ENCODE results near the gene AFF3. TPM values are rescaled to one million over a fixed set of nuclear protein-coding genes. Genes with fewer than 3 reads are reported as not detected.

The AFF3 gene
- total and polyA plus RNA-seq, 2 of the 8 experiments (the other 6 are each of a cell fraction or from before 2014, with no cell fraction given) = 0.27 to 3.0 TPM

GRCh38 chr2:99818842-99819241 is 323.5 kb downstream of the AFF3 start:
- Histone ChIP-seq H3K4me3 (ENCODE audit: extremely low read depth in 1 of 4, insufficient read depth in 2 of 4, low read depth in 3 of 4, low read length in 4 of 4) (no peak overlapping the region), H3K27ac (ENCODE audit: low read depth, low read length) (no peak overlapping the region), H2BK12ac (ENCODE audit: low read depth, low read length) (no peak overlapping the region), H4K8ac (ENCODE audit: extremely low read depth, insufficient read depth, low read length) (no peak overlapping the region), H3K18ac (ENCODE audit: extremely low read depth, low read length) (no peak overlapping the region), H3K4me2 (ENCODE audit: insufficient read depth in 1 of 2, low read depth in 2 of 2, low read length in 2 of 2) (no peak overlapping the region), H3K4ac (replicated peaks; ENCODE audit: insufficient read length, low read depth, low read length) (no peak overlapping the region), H4K5ac (ENCODE audit: insufficient read length, low read depth, low read length) (no peak overlapping the region), H4K20me1 (replicated peaks in 1 of 2; ENCODE audit: control insufficient read depth in 1 of 2, insufficient read depth in 2 of 2, low read length in 2 of 2) (no peaks in the 10 kb centered on the region), H2AK5ac (ENCODE audit: low read depth, low read length) (no peak overlapping the region), H3K4me1 (replicated peaks in 1 of 4; ENCODE audit: control insufficient read depth in 3 of 4, insufficient read depth in 4 of 4, low read length in 3 of 4) (peaks cover 0 to 13% (median 2%) of the 10 kb centered on the region in 4 experiments; a peak in 2 of 7 replicates), H3K36me3 (ENCODE audit: control insufficient read depth in 2 of 4, insufficient read depth in 4 of 4, low read length in 3 of 4) (no peaks in the 10 kb centered on the region), H3K9me3 (ENCODE audit: insufficient read depth in 2 of 2, low read depth in 1 of 2, low read length in 1 of 2) (no peaks in the 10 kb centered on the region), H3K23me2 (ENCODE audit: low read depth, low read length) (no peaks in the 10 kb centered on the region), H3K56ac (replicated peaks; ENCODE audit: insufficient read length, low read depth, low read length) (no peak overlapping the region), H2AFZ (ENCODE audit: low read length) (no peak overlapping the region), H3K79me2 (ENCODE audit: control insufficient read depth in 1 of 2, insufficient read depth in 2 of 2, low read length in 2 of 2) (no peaks in the 10 kb centered on the region), H3K9ac (replicated peaks in 1 of 4; ENCODE audit: extremely low read depth in 1 of 4, low read depth in 3 of 4, low read length in 3 of 4) (no peak overlapping the region), H3K14ac (ENCODE audit: insufficient read length) (no peak overlapping the region), H3K23ac (ENCODE audit: insufficient read length) (no peak overlapping the region), H3K79me1 (ENCODE audit: low read depth, low read length) (no peaks in the 10 kb centered on the region), H2BK20ac (ENCODE audit: low read length) (no peak overlapping the region), H3K27me3 (replicated peaks in 1 of 4; ENCODE audit: control insufficient read depth in 3 of 4, extremely low read depth in 1 of 4, insufficient read depth in 3 of 4, low read length in 3 of 4) (no peaks in the 10 kb centered on the region), H2BK15ac (ENCODE audit: low read length) (no peak overlapping the region), H2BK5ac (ENCODE audit: low read depth, low read length) (no peak overlapping the region), H4K91ac (replicated peaks; ENCODE audit: insufficient read length, low read length) (no peak overlapping the region), H2BK120ac (replicated peaks; ENCODE audit: low read depth, low read length) (no peak overlapping the region)
- DNase-seq (ENCODE audit: low read depth in 1 of 2, low spot score in 2 of 2) (no peak), FAIRE-seq (no peak)
- WGBS, 2 experiments (ENCODE audit: extremely low coverage in 1 of 2, insufficient coverage in 1 of 2, insufficient read length in 1 of 2, insufficient replicate concordance in 2 of 2, low coverage in 1 of 2, low lambda C conversion rate in 2 of 2, missing lambda C conversion rate in 1 of 2) = 87% methylated on average over 2 of the region's 2 CpGs; no CpG with 5 or more reads in 1 of the 2 experiments
- ChIA-PET CTCF (ENCODE audit: partially characterized antibody) (interaction anchor here (0.7 to 2.0 kb wide), 14 partner anchors 10 to 441 kb away, joined by 3 to 9 read pairs (median 4); no protein-coding TSS in a partner anchor), POLR2A (ENCODE audit: partially characterized antibody) (no interaction called here)
- TF ChIP-seq SIN3A (conservative IDR thresholded peaks at IDR 0.05 in 1 of 2, IDR thresholded peaks at IDR 0.05 in 1 of 2; ENCODE audit: low read depth in 1 of 2, low read length in 2 of 2) (no peak), CEBPB (IDR thresholded peaks at IDR 0.05; ENCODE audit: low read depth, low read length) (no peak), HDAC2 (IDR thresholded peaks at IDR 0.05; ENCODE audit: borderline replicate concordance in 1 of 2, low read depth in 2 of 2, low read length in 2 of 2) (no peak), RAD21 (IDR thresholded peaks at IDR 0.05 in 1 of 2, conservative IDR thresholded peaks at IDR 0.05 in 1 of 2; ENCODE audit: low read depth in 2 of 2, low read length in 2 of 2) (0 out of 4 replicates have a peak, but pooled peaks have one; percentile 2 to 5), SIRT6 (IDR thresholded peaks at IDR 0.05; ENCODE audit: low read length) (no peak)
- TF ChIP-seq, protein P1, sequence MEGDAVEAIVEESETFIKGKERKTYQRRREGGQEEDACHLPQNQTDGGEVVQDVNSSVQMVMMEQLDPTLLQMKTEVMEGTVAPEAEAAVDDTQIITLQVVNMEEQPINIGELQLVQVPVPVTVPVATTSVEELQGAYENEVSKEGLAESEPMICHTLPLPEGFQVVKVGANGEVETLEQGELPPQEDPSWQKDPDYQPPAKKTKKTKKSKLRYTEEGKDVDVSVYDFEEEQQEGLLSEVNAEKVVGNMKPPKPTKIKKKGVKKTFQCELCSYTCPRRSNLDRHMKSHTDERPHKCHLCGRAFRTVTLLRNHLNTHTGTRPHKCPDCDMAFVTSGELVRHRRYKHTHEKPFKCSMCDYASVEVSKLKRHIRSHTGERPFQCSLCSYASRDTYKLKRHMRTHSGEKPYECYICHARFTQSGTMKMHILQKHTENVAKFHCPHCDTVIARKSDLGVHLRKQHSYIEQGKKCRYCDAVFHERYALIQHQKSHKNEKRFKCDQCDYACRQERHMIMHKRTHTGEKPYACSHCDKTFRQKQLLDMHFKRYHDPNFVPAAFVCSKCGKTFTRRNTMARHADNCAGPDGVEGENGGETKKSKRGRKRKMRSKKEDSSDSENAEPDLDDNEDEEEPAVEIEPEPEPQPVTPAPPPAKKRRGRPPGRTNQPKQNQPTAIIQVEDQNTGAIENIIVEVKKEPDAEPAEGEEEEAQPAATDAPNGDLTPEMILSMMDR (IDR thresholded peaks at IDR 0.05; ENCODE audit: control extremely low read depth in 1 of 3, insufficient read depth in 1 of 3, low read depth in 1 of 3, low read length in 3 of 3) = peak in 1 of 3 experiments; percentile 2; a peak in 1 of 4 replicates
